Activated gamma-delta T cell treated with anti-CD3 and anti-CD28 coated beads, Interleukin-2, amount 50 U/mL, for 16 hours (primary cell): Measurements from ENCODE around the gene TIGAR.
A peak's percentile ranks its signal among the peaks of the same experiment; 100 is the strongest.

Experiments
- DNase-seq: peaks from one replicate; pipeline ENCODE4 v3.0.0-alpha.2; 2020; ENCODE audit warnings: low read depth

TIGAR gene, protein sequence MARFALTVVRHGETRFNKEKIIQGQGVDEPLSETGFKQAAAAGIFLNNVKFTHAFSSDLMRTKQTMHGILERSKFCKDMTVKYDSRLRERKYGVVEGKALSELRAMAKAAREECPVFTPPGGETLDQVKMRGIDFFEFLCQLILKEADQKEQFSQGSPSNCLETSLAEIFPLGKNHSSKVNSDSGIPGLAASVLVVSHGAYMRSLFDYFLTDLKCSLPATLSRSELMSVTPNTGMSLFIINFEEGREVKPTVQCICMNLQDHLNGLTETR

DNA sequence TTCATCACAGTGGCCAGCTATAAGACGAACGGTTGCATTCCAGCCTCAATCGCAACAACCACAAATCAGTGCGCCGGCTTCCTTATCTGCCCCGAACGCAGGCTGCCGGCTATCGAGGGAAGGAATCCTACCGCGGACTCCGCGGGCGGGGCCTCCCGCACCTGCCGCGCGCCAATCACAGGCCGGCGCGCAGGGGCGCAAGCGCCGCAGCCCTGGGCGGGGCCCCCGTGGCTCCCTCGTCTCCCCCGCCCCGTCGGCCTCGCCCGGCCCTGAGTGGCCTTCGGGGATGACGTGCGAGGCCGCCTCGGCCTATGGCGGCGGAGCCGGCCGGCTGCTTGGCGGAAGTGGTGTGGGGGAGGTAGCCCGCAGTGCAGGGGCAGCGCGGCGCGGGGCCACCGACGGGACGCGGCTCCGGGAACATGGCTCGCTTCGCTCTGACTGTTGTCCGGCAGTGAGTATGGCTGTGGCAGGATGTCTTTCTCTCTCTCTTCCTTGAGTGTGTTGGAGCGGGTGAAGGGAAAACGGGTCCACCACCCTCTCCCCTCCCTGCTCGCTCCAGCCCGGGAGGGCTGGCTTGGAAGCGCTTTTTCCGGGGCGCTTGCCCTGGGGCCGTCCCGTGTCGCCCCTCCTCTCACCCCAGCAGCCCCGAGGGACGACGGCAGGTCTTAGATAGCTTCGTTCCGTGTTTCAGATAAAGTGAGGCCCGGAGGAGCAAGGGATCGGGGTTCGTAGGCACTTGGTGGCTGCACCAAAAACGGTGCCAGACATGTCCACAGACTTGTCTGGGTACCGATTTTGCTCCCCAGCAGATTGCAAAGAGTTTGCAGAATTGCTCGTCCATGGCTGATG lies at the start of gene TIGAR:
Gene TIGAR (plus strand): TSS at position 361 of the 849 bp plus-strand sequence. CDS start 59 bp downstream, at position 420.
- peak; percentile 87 for DNase-seq

DNA sequence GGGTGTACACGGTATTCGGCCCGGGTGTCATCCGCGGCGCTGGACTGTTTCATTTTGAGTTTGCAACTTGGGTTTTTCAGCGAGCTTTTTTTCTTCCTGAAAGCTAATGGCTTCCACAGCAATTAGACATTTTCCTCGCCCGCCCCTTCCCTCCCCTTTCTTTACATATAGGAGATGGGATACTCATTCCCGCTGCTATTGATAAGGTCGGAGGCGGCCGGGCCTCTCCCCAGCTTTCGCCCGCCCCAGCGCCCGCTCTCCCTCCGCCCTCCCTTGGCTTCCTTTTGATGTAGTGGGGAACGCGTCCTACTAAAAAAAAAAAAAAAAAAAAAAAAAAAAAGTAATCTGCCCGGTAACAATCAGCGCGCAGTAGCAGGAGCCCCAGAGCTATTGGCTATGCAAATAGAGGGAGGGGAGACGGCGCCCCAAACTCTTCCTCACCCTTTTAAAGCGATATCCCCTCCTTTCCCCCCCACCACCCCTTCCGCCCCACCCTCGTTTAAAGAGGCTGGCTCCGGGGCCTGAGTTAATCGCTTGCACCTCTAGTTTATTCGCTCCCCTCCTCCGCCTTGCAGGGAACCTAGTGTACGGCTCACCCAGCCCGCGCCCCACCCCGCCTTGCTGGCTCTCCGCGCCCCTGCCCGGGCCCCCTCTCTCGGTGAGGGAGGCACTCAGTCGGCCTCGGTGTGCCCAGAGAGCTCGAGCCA lies 49.1 kb upstream of the TIGAR start:
- peak; percentile 80 for DNase-seq

DNA sequence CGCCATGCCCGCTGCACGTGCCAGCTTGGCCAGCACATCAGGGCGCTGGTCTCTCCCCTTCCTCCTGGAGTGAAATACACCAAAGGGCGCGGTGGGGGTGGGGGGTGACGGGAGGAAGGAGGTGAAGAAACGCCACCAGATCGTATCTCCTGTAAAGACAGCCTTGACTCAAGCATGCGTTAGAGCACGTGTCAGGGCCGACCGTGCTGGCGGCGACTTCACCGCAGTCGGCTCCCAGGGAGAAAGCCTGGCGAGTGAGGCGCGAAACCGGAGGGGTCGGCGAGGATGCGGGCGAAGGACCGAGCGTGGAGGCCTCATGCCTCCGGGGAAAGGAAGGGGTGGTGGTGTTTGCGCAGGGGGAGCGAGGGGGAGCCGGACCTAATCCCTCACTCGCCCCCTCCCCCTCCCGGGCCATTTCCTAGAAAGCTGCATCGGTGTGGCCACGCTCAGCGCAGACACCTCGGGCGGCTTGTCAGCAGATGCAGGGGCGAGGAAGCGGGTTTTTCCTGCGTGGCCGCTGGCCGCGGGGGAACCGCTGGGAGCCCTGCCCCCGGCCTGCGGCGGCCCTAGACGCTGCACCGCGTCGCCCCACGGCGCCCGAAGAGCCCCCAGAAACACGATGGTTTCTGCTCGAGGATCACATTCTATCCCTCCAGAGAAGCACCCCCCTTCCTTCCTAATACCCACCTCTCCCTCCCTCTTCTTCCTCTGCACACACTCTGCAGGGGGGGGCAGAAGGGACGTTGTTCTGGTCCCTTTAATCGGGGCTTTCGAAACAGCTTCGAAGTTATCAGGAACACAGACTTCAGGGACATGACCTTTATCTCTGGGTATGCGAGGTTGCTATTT lies 48.4 kb upstream of the TIGAR start:
- peak; percentile 68 for DNase-seq

DNA sequence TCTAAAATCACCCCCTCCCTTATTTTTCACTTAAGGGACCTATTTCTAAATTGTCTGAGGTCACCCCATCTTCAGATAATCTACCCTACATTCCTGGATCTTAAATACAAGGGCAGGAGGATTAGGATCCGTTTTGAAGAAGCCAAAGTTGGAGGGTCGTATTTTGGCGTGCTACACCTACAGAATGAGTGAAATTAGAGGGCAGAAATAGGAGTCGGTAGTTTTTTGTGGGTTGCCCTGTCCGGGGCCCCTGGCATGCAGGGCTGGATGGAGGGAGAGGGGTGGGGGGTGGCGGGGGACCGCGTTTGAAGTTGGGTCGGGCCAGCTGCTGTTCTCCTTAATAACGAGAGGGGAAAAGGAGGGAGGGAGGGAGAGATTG lies 47.8 kb upstream of the TIGAR start:
- no peak for DNase-seq

DNA sequence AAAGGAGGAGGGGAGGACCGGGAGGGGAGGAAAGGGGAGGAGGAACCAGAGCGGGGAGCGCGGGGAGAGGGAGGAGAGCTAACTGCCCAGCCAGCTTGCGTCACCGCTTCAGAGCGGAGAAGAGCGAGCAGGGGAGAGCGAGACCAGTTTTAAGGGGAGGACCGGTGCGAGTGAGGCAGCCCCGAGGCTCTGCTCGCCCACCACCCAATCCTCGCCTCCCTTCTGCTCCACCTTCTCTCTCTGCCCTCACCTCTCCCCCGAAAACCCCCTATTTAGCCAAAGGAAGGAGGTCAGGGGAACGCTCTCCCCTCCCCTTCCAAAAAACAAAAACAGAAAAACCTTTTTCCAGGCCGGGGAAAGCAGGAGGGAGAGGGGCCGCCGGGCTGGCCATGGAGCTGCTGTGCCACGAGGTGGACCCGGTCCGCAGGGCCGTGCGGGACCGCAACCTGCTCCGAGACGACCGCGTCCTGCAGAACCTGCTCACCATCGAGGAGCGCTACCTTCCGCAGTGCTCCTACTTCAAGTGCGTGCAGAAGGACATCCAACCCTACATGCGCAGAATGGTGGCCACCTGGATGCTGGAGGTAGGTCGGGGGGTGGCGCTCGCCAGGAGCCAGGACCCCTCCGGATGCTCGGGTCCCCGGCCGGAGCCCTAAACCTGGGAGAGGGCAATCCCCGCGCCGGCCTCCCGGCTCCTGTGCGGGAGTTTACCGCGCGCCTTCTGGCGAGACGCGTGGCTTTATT lies 47.2 kb upstream of the TIGAR start, which contains the start of gene CCND2:
Gene CCND2 (plus strand): TSS at position 111 of the 744 bp plus-strand sequence. CDS start 279 bp downstream, at position 390.
- peak; percentile 62 for DNase-seq

DNA sequence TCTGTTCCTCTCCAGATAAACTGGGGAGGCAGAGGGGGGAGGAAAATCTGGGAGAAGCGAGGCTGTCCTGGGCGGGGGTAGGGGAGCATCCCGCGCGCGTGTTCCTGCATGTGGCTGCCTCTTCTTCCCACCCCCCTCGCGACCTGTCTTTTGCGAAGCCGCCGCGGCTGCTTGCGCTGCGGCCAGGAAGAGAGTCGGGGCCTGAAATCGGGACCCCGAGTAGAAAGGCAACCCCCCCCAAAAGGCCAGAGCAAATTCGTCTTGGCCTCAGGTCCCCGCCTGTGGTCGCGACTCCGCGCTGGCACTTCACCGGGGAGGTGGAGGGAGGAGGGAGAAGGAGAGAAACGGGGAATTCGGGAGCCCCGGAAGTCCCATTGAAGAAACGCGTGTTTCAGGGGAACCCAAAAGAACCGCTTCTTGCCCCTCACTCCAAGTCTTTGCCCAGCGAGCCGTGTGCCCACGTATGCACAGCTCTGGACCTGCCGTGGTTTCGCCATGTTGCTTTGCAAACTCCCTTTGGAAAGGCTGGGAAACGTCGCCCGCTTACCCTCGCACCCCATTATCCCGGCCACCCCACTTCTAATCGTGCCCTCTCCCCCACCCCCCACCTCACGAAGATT lies 46.5 kb upstream of the TIGAR start:
- DNase-seq, result no peak

DNA sequence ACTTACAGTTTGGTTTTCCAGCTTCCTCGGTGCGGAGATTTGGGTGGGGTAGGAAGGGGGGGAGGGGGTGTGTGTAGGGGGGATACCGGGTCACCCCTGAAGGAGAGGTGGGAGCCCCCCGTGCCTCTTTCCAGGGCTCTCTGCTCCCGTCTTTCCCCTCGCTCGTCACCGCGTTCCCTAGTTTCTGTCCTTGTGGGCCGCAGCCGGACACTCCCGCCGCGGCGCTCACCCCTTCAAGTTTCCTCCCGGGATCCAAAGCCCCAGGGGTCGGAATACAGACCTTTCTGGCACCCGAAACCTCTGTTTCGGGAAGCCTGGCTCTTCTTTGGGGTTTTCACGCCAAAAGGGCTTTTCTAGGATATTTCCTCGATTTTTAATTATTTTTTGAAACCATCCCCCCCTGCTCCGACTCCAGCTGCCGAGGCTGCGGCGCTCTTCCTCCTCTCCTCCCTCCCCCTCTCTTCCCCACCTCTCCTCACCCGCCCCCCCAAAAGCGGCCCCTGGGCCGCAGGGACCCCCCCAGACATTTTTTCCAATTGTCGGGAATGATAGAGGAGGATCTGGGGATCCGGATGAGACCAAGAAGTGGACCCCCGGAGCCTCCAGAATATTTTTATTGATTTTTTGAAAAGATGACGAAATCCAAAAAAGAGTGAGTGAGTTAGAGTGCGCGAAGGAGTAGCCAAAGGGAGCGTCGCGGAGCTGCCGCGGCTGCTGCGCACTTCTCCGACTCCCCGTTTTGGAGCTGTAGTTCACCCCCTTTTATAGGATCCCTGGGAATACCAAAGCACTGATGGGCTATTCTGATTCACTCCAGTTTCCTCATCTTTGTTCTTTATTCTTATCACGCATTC lies 45.8 kb upstream of the TIGAR start:
- no peak for DNase-seq

DNA sequence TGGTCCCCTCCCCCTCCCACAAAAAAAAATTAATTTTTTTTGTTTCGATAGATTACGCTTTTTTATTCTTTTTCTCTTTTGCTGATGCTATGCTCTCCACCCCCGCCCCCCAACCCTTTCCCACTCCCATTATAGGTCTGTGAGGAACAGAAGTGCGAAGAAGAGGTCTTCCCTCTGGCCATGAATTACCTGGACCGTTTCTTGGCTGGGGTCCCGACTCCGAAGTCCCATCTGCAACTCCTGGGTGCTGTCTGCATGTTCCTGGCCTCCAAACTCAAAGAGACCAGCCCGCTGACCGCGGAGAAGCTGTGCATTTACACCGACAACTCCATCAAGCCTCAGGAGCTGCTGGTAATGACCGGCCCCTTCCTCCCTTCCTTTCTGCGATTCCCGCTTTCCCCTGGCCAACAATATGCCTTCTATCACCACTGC lies 45.1 kb upstream of the TIGAR start:
- DNase-seq, result no peak

DNA sequence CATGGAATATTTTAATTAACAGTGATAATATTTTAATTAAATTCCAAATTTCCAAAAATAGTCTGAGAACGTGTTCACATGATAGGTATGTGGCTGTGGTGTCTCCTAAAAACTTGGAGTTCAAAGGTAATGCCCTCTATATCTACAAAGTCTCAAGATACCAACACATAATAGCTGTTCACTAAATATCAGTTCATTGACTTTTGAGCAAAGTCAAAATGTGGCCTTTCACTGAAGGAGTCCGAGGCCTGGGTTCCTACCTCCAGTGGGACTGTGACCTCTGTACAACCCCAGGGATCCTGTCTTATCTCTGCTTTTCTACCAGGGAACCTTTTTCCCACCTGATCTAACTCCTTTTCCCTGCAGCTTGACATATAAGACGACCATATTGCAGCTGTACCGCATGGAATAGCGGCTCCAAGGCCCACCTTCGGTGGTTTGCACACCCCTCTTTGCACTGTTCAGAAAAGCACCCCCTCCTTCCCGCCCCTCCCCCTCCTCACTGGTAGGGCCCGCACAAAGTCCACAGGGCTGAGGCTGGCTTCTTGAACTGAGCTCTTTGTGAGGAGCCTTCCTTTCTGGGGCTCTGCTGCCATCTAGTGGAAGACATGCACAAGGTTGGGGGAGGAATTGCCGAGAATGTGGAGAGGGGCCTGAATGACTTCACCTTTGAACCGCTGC lies 44.3 kb upstream of the TIGAR start:
- DNase-seq, result peak; percentile 84

DNA sequence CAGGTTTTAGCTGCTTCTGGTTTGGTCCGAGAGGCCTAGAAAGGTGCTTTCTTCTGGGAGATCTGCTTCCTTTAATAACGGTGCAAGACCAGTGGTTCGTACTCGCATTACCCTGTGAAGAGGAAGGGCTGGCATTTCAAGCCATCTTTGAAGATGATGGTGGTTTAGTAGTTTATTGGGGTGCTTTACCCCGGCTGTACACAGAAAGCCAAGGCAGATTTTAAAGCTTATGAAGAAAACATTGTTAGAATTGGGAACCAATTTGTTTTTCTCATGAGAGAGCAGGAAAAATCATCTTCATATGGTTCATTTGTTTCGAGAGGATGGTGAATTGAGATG lies 43.8 kb upstream of the TIGAR start:
- DNase-seq, result no peak

DNA sequence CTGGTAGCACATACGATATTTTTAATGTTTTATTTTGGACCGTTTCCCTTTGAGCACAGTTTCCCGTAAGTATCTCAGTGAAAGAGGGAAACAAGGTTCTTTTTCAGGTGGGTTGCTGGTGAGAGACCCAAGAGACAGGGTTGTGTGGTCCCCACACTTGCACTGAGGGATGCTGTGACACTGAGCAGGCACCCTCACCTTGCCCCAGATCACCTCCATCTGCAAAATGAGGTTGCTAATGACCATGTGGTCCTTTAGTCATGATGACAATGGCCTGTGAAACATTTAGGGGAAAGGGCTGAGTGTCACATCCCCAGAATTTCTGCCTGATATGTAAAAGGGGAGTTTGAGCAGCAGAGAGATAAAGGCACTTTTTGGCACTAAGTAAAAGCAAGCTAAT lies 43.2 kb upstream of the TIGAR start:
- DNase-seq, result no peak

DNA sequence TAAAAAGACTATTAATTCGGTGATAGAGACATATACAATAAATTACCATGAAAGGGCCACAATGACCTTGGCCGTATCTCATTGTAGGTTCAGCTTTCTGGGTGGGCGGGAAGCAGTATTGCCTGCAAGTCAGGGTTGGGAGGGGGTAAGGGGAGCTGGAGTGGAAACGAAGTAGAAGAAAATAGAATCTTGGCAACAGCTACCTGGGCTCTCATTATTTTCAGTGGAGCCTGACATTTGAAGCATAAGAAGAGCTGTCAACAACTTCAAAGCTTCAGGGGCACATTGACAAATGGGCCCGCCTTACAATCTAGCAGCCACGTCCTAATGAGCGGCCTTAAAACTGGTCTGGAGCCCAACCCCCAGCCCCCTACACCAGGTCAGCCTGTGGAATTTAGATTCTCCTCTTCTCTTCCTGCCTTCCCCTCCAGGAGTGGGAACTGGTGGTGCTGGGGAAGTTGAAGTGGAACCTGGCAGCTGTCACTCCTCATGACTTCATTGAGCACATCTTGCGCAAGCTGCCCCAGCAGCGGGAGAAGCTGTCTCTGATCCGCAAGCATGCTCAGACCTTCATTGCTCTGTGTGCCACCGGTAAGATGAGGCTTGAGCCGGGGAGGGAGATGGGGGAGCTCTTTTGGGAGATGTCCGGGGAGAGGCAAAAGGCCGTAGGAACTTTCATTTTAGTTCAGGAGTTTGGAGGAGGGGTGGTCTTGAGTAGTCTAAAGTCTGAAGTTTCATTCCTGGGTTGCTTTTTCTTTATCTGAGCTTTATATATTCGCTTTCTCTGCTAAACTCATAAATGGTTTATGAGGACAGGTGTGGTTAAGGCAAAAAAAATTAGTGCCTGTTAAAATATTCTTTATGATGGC lies 42.5 kb upstream of the TIGAR start:
- DNase-seq, result no peak

DNA sequence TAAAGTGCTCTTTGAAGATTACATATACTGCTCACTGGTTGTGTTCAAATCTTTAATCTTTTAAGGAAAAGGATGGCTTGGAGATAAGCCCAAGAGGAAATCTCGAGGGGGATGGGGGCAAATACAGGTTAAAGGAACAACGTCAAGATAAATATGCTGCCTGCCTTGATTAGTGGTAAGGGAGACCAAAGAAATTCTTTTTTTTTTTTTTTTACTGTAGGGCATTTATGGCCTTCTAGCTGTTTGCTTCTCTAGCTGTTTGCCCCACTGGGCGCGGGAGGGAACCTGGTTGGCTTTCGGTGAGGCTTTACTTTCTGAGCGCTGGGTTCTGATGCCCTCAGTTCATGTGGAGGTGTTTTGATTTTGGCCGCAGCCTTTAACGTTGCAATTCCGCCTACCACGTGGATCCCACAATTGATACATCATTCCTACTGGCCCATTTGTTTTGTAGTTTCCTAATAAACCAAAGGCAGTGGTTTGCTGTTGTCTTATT lies 41.8 kb upstream of the TIGAR start:
- DNase-seq, result no peak

DNA sequence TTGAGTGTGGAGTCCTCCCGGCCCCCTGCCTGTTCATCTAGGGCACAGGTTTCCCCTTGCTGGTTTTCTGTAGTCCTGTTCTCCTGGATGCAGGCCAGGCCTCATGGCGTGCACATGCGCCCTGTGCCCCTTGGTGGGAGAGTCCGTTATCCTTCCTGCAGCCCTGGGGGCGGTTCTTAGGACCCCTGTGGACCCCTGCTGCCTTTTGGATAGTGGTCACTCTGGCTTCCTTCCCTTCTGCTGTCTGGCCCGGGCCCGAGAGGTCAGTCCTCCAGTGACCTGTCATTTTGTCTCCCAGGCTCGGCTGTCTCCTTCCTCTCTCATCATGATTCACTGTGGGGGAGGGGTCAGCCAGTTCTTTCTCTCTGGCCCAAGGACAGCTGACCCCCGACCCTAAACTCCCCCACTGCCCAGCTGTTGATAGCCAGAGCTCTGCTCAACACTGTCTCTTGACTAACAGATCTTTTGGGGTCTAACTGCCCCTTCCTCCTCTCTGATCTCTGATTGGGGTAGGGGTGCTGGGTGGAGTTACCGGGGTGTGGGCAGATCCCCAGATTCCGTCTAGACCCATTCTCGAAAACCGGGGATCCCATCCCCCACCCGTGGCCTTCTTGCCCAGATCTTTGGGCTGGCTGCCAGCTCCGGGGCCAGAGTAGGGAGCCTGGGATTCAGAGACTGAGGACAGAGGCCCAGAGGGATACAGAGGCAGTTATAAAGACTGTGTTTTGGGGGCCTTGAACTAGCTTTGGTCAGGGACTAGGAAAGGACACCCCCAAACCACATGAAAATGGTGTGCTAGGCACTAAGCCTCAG lies 40.5 kb upstream of the TIGAR start:
- no peak for DNase-seq

DNA sequence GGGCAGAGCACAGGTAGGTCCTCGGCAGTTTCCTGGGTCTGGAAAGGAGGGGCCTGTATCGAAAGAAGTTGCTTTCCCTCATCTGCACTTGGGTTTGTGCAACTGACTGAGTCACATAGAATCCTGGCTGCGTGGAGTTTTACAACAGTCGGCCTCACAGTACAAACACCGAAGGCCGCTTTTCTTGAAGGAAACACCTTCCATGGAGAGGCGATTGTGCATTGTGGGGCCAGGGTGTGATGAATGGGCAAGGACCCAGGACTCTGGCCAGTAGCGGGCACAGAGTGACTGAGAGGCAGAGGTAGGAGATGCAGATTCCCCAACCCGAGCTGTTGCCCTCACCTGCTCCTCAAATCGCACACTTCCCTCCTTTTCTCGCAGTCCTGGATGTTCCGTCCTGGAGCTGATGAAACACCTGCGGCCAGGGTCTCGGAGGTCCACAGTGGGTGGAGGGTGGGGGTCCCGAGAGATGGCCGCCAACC lies 39.8 kb upstream of the TIGAR start:
- no peak for DNase-seq

DNA sequence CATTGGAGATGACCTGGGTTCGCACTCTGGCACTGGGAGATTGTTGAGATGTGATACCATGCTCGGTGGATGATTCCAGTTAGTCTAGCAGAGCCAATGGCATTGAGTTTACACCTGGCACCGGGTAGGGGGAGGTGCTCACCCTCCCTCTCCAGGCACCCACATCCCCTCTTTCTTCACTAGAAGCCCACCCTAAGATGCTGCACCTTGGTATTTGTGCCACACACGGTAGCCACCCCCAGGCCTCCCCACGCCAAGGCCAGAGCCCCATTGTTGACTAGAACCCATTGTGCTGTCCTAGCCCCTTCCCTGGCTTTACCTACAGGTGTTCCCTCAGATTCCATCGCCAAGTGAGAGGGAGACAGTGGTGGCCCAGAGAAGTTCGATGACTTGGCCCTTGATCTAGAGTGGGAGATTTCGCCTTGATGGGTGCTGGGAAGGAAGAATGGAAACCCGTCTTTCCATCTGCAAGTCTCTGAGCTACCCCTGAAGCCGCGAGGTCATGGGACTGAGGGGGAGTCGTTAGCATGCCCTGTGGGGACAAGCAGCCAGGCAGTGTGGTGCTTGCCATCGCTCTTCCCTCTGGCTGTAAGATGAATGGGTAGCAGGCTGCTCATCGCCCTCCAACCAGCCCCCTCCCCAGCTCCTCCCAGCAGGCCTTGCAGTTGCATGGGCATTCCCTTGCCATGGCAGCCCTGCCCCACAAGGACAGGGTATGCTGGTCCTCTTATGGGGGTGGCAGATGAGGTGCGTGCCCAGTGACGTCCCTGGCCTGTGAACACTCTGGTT lies 38.7 kb upstream of the TIGAR start:
- no peak for DNase-seq
